ENCODE results near the gene NUMA1. TPM values are rescaled to one million over a fixed set of nuclear protein-coding genes. Genes with fewer than 3 reads are reported as not detected.

Gene NUMA1
- total and polyA plus RNA-seq, 9 of the 15 experiments (the other 6 are each of a cell fraction or from before 2014, with no cell fraction given) = 4.1 to 104 (median 51.2) TPM

DNA sequence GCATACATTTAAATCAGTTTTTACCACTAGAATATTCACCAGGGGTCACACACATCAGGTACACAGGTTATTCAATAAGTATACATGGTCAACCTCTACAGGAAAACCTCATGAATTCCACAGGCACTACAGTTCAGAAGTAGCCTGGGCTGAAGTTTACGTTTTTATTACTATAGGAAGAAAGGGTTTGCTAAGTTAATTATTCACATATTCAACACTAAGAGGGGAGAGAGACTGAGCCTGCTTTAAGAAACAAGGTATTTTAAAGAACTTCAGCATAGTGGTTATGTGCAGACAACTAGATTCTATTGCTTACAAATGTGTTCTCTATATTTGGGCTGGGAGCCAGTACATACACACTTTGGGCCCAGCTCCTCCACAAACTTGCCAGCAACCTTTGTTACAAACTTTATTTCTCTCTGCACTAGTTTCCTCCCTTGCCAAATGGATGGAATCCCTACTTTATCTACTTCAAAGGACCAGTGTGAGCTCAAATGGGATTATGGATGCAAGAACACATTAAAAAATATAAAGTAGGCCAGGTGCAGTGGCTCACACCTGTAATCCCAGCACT lies 49.8 kb downstream of the NUMA1 start:
- Histone ChIP-seq H3K27ac (ENCODE audit: extremely low read depth, low read depth, low read length) (no peak overlapping the region), H3K9me3 (replicated peaks; ENCODE audit: control insufficient read depth, insufficient read depth, low read depth, low read length) (no peaks in the 10 kb centered on the region), H2AFZ (ENCODE audit: low read depth, low read length) (no peak overlapping the region), H3K79me2 (ENCODE audit: control insufficient read depth, insufficient read depth, low read length) (peaks cover under 1% of the 10 kb centered on the region; the same call in 1 of the 3 replicates), H3K4me1 (replicated peaks in 1 of 2; ENCODE audit: control insufficient read depth in 2 of 2, insufficient read depth in 2 of 2, low read length in 2 of 2) (no peaks in the 10 kb centered on the region), H3K4me2 (ENCODE audit: insufficient read depth, low read length) (no peak overlapping the region), H3K9ac (ENCODE audit: insufficient read depth in 1 of 2, low read depth in 2 of 2, low read length in 2 of 2) (no peak overlapping the region), H3K4me3 (no peak overlapping the region), H4K20me1 (replicated peaks; ENCODE audit: control insufficient read depth, insufficient read depth, low read length) (peaks cover 2% of the 10 kb centered on the region; the same call in 1 of the 2 replicates), H3K27me3 (ENCODE audit: control insufficient read depth in 2 of 2, insufficient read depth in 2 of 2, low read length in 2 of 2) (no peaks in the 10 kb centered on the region), H3K36me3 (ENCODE audit: control insufficient read depth, insufficient read depth, low read length) (peaks cover 49% of the 10 kb centered on the region), H3K9me1 (ENCODE audit: control insufficient read depth, insufficient read depth, low read length) (no peaks in the 10 kb centered on the region)
- CTCF ChIA-PET (ENCODE audit: low intra/inter-chr PET ratio) = no interaction called here
- in situ Hi-C loops (cut with MboI) (no loop called here), intact Hi-C loops (cut with micrococcal nuclease) (no loop called here)
- no peak for ATAC-seq
- no TSS peak for BruUV-seq (replicated peaks)
- TF ChIP-seq ZNF140 (CRISPR knock-in tag; IDR thresholded peaks at IDR 0.05) (no peak), NONO (IDR thresholded peaks at IDR 0.05; ENCODE audit: low read depth in 2 of 2, low read length in 1 of 2) (no peak), TAL1 (IDR thresholded peaks at IDR 0.05) (no peak), ZNF75A (CRISPR knock-in tag; IDR thresholded peaks at IDR 0.05) (no peak), ZNF143 (CRISPR knock-in tag; IDR thresholded peaks at IDR 0.05) (no peak), NFYB (IDR thresholded peaks at IDR 0.05; ENCODE audit: extremely low read depth, insufficient read length) (no peak), POLR2B (IDR thresholded peaks at IDR 0.05; ENCODE audit: low read depth, partially characterized antibody) (no peak)
- TF ChIP-seq, protein P1, sequence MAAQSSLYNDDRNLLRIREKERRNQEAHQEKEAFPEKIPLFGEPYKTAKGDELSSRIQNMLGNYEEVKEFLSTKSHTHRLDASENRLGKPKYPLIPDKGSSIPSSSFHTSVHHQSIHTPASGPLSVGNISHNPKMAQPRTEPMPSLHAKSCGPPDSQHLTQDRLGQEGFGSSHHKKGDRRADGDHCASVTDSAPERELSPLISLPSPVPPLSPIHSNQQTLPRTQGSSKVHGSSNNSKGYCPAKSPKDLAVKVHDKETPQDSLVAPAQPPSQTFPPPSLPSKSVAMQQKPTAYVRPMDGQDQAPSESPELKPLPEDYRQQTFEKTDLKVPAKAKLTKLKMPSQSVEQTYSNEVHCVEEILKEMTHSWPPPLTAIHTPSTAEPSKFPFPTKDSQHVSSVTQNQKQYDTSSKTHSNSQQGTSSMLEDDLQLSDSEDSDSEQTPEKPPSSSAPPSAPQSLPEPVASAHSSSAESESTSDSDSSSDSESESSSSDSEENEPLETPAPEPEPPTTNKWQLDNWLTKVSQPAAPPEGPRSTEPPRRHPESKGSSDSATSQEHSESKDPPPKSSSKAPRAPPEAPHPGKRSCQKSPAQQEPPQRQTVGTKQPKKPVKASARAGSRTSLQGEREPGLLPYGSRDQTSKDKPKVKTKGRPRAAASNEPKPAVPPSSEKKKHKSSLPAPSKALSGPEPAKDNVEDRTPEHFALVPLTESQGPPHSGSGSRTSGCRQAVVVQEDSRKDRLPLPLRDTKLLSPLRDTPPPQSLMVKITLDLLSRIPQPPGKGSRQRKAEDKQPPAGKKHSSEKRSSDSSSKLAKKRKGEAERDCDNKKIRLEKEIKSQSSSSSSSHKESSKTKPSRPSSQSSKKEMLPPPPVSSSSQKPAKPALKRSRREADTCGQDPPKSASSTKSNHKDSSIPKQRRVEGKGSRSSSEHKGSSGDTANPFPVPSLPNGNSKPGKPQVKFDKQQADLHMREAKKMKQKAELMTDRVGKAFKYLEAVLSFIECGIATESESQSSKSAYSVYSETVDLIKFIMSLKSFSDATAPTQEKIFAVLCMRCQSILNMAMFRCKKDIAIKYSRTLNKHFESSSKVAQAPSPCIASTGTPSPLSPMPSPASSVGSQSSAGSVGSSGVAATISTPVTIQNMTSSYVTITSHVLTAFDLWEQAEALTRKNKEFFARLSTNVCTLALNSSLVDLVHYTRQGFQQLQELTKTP (IDR thresholded peaks at IDR 0.05; ENCODE audit: low read depth in 1 of 2, partially characterized antibody in 2 of 2) = no peak
- TF ChIP-seq, protein P2, sequence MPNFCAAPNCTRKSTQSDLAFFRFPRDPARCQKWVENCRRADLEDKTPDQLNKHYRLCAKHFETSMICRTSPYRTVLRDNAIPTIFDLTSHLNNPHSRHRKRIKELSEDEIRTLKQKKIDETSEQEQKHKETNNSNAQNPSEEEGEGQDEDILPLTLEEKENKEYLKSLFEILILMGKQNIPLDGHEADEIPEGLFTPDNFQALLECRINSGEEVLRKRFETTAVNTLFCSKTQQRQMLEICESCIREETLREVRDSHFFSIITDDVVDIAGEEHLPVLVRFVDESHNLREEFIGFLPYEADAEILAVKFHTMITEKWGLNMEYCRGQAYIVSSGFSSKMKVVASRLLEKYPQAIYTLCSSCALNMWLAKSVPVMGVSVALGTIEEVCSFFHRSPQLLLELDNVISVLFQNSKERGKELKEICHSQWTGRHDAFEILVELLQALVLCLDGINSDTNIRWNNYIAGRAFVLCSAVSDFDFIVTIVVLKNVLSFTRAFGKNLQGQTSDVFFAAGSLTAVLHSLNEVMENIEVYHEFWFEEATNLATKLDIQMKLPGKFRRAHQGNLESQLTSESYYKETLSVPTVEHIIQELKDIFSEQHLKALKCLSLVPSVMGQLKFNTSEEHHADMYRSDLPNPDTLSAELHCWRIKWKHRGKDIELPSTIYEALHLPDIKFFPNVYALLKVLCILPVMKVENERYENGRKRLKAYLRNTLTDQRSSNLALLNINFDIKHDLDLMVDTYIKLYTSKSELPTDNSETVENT (CRISPR knock-in tag; IDR thresholded peaks at IDR 0.05) = no peak
- TF ChIP-seq, protein P3, sequence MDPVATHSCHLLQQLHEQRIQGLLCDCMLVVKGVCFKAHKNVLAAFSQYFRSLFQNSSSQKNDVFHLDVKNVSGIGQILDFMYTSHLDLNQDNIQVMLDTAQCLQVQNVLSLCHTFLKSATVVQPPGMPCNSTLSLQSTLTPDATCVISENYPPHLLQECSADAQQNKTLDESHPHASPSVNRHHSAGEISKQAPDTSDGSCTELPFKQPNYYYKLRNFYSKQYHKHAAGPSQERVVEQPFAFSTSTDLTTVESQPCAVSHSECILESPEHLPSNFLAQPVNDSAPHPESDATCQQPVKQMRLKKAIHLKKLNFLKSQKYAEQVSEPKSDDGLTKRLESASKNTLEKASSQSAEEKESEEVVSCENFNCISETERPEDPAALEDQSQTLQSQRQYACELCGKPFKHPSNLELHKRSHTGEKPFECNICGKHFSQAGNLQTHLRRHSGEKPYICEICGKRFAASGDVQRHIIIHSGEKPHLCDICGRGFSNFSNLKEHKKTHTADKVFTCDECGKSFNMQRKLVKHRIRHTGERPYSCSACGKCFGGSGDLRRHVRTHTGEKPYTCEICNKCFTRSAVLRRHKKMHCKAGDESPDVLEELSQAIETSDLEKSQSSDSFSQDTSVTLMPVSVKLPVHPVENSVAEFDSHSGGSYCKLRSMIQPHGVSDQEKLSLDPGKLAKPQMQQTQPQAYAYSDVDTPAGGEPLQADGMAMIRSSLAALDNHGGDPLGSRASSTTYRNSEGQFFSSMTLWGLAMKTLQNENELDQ (CRISPR knock-in tag; IDR thresholded peaks at IDR 0.05; ENCODE audit: borderline replicate concordance) = no peak
- no peak for DNase-seq (ENCODE audit: extremely low read depth in 1 of 4, low spot score in 3 of 4)
- POLR2A ChIA-PET = interaction anchor here (0.6 to 1.1 kb wide), 5 partner anchors 25 to 198 kb away, joined by 3 to 4 read pairs (median 3); no protein-coding TSS in a partner anchor
- no peak for FAIRE-seq
- WGBS (ENCODE audit: insufficient coverage, low coverage, missing lambda C conversion rate) = 80% methylated on average over 1 of the region's 1 CpG

Measured in K562 (cell line).